Measurements from ENCODE around the gene TMEM135. TPM values are rescaled to one million over a fixed set of nuclear protein-coding genes. Genes with fewer than 3 reads are reported as not detected.

The TMEM135 gene
- total RNA-seq, 2 experiments from 2014 or later = 14.1 to 15.6 TPM

DNA sequence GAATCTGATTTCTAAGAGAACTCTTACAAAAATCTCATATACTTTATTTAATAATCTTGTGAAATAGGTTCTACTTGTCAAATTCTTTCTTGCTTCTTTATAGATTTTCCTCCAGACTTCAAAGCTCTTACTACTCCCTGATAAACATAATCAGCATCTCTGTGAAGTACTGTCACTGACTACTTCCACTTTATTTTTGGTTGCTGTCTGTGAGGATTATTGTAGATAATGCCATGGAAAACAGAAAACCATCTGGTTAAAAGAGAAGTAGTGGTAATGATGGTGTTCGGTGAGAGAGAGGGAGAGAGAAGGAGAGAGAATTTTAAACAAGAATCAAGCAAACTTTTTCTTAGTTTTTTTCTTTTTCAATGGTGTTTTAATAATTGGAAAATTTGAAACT lies 152.3 kb downstream of the TMEM135 start:
- peaks cover 4% of the 10 kb centered on the region for H3K4me1 Mint-ChIP-seq (ENCODE audit: low read depth)
- TF ChIP-seq, protein P1, sequence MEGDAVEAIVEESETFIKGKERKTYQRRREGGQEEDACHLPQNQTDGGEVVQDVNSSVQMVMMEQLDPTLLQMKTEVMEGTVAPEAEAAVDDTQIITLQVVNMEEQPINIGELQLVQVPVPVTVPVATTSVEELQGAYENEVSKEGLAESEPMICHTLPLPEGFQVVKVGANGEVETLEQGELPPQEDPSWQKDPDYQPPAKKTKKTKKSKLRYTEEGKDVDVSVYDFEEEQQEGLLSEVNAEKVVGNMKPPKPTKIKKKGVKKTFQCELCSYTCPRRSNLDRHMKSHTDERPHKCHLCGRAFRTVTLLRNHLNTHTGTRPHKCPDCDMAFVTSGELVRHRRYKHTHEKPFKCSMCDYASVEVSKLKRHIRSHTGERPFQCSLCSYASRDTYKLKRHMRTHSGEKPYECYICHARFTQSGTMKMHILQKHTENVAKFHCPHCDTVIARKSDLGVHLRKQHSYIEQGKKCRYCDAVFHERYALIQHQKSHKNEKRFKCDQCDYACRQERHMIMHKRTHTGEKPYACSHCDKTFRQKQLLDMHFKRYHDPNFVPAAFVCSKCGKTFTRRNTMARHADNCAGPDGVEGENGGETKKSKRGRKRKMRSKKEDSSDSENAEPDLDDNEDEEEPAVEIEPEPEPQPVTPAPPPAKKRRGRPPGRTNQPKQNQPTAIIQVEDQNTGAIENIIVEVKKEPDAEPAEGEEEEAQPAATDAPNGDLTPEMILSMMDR (IDR thresholded peaks at IDR 0.05) = no peak
- no peak overlapping the region for H3K4me3 ChIP-seq (ENCODE audit: low read length)
- no peaks in the 10 kb centered on the region for H3K4me1 ChIP-seq (ENCODE audit: insufficient read depth, low read length)
- ChIA-PET CTCF (no interaction called here), POLR2A (no interaction called here)
- no peak overlapping the region for H3K27ac ChIP-seq (ENCODE audit: low read depth in 1 of 2, low read length in 2 of 2)
- ATAC-seq (ENCODE audit: poor library complexity) (no peak), DNase-seq (no peak)
- no peaks in the 10 kb centered on the region for H3K27me3 Mint-ChIP-seq
- H3K36me3 ChIP-seq (ENCODE audit: insufficient read depth, low read length) = no peaks in the 10 kb centered on the region
- no peaks in the 10 kb centered on the region for H3K9me3 Mint-ChIP-seq
- no peaks in the 10 kb centered on the region for H3K27me3 ChIP-seq (ENCODE audit: control insufficient read depth in 1 of 2, insufficient read depth in 2 of 2, low read length in 2 of 2)
- H3K27ac Mint-ChIP-seq = no peak overlapping the region
- intact Hi-C loops (cut with DNase I, micrococcal nuclease) = no loop called here
- no peaks in the 10 kb centered on the region for H3K9me3 ChIP-seq (ENCODE audit: control insufficient read depth in 1 of 2, insufficient read depth in 1 of 2, low read length in 2 of 2)
- H3K36me3 Mint-ChIP-seq (ENCODE audit: low read depth) = no peaks in the 10 kb centered on the region
- no peak overlapping the region for H3K4me3 Mint-ChIP-seq

DNA sequence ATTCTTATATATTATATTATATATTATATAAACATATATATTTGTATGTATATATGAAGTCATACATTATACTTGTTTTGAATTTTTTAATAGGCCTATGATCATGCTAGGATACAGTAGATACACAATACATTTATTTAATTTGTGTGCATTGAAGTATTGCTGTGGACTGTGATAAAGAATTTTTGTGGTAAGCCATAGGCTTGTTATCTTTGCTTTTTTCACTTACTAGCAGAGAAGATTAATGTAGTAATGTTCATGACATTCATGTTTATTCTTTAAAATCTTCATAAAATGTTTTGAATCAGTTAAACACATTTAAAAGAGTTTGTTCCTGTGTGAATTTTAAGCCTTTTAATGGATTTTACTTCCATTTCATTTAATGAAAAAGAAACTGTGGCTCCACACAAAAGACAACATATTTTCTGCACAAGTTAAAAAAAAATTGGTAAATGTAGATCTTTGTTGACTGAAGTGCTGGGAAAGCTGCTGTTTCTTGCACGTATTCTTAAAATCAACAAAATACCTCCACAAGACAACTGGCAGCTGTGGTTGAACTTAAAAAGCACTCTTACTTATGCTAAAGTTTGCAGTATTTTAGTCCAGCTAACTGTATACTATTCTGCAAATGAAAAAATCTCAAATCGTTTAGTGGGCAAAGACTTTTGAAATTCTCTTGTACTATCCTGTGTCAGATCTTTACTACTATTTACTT lies 156.2 kb downstream of the TMEM135 start:
- Mint-ChIP-seq H3K4me1 (ENCODE audit: low read depth) (no peaks in the 10 kb centered on the region), H3K4me3 (no peak overlapping the region), H3K27ac (no peak overlapping the region), H3K36me3 (ENCODE audit: low read depth) (no peaks in the 10 kb centered on the region), H3K27me3 (no peaks in the 10 kb centered on the region), H3K9me3 (no peaks in the 10 kb centered on the region)
- ATAC-seq (ENCODE audit: poor library complexity) (no peak), DNase-seq (no peak)
- Histone ChIP-seq H3K27ac (ENCODE audit: low read depth in 1 of 2, low read length in 2 of 2) (no peak overlapping the region), H3K27me3 (ENCODE audit: control insufficient read depth in 1 of 2, insufficient read depth in 2 of 2, low read length in 2 of 2) (no peaks in the 10 kb centered on the region), H3K9me3 (ENCODE audit: control insufficient read depth in 1 of 2, insufficient read depth in 1 of 2, low read length in 2 of 2) (no peaks in the 10 kb centered on the region), H3K4me3 (ENCODE audit: low read length) (no peak overlapping the region), H3K4me1 (ENCODE audit: insufficient read depth, low read length) (no peaks in the 10 kb centered on the region), H3K36me3 (ENCODE audit: insufficient read depth, low read length) (no peaks in the 10 kb centered on the region)
- ChIA-PET POLR2A (no interaction called here), CTCF (no interaction called here)
- TF ChIP-seq, protein P1 (IDR thresholded peaks at IDR 0.05) = no peak
- intact Hi-C loops (cut with DNase I, micrococcal nuclease) = no loop called here

DNA sequence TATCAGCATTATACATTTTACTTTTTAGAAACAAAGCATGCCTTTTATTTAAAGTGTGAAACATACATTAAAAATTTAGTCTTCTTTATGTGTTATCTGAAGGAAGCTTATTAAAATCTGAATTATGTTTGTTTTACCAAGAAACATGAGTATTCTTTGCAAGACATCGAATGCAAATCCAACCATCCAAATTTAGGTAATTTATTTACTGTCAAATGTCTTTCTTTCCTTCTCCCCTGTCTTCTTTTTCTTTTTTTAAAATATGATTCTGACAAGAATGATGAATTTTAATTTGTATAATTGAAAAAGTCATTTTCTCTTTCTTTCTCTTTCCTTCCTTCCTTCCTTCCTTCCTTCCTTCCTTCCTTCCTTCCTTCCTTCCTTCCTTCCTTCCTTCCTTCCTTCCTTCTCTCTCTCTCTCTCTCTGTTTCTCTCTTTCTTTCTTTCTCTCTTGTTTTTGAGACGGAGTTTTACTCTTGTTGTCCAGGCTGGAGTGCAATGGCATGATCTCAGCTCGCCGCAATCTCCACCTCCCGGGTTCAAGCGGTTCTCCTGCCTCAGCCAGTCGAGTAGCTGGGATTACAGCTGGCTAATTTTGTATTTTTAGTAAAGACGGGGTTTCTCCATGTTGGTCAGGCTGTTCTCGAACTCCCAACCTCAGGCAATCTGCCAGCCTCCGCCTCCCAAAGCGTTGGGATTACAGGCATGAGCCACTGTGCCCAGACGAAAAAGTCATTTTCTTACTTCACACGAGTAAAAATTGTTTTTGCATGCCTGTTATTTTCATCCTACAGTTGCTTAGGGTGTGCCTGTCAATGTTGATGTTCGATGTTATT lies 157.5 kb downstream of the TMEM135 start:
- no peaks in the 10 kb centered on the region for H3K9me3 Mint-ChIP-seq
- ATAC-seq (ENCODE audit: poor library complexity) = no peak

More for the DNA sequence above, 157.5 kb downstream of the TMEM135 start:
- H3K4me1 Mint-ChIP-seq (ENCODE audit: low read depth) = no peaks in the 10 kb centered on the region
- ChIA-PET CTCF (no interaction called here), POLR2A (no interaction called here)
- no peaks in the 10 kb centered on the region for H3K36me3 Mint-ChIP-seq (ENCODE audit: low read depth)
- Histone ChIP-seq H3K4me1 (ENCODE audit: insufficient read depth, low read length) (no peaks in the 10 kb centered on the region), H3K4me3 (ENCODE audit: low read length) (no peak overlapping the region), H3K27ac (ENCODE audit: low read depth in 1 of 2, low read length in 2 of 2) (no peak overlapping the region), H3K36me3 (ENCODE audit: insufficient read depth, low read length) (no peaks in the 10 kb centered on the region), H3K27me3 (ENCODE audit: control insufficient read depth in 1 of 2, insufficient read depth in 2 of 2, low read length in 2 of 2) (no peaks in the 10 kb centered on the region), H3K9me3 (ENCODE audit: control insufficient read depth in 1 of 2, insufficient read depth in 1 of 2, low read length in 2 of 2) (no peaks in the 10 kb centered on the region)
- H3K4me3 Mint-ChIP-seq = no peak overlapping the region
- intact Hi-C loops (cut with DNase I, micrococcal nuclease) = no loop called here
- H3K27me3 Mint-ChIP-seq = no peaks in the 10 kb centered on the region
- no peak for DNase-seq
- TF ChIP-seq, protein P1 (IDR thresholded peaks at IDR 0.05) = no peak
- H3K27ac Mint-ChIP-seq = no peak overlapping the region
